Measurements from ENCODE around the gene CHD6. TPM values are rescaled to one million over a fixed set of nuclear protein-coding genes. Genes with fewer than 3 reads are reported as not detected.

CHD6 gene
- total RNA-seq, 1 experiment from 2014 or later, result 26.6 TPM

DNA sequence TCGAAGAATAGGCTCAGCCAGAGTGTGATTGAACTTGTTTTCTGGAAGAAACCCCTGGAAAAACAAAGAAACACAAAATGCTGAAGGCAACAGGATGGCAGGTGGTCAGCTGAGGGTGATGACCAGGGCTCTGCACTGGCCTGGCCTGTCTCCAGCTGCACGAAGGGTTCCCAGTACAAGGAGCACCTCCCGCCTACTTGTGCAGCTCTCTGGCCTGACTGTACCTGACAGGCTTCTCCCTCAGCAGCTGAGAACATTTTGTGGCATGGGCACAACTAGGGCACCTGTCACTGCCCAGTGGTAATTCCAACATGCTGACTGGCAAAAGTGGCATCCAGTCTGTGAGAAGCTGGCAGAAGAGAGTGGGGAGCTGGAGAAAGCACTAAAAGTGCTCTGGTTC is 212.7 kb downstream of the CHD6 start:
- Histone ChIP-seq H3K9me3 (ENCODE audit: control insufficient read depth in 1 of 2, insufficient read depth in 1 of 2, low read depth in 1 of 2, low read length in 2 of 2) (no peaks in the 10 kb centered on the region), H3K9ac (ENCODE audit: low read length) (no peak overlapping the region), H2AFZ (ENCODE audit: low read depth, low read length, poor library complexity, severe bottlenecking) (no peak overlapping the region), H3K4me3 (replicated peaks in 1 of 2; ENCODE audit: low read depth in 1 of 2, low read length in 2 of 2) (no peak overlapping the region), H3K4me2 (ENCODE audit: low read length) (no peak overlapping the region), H3K4me1 (ENCODE audit: control insufficient read depth in 1 of 2, insufficient read depth in 2 of 2, low read length in 2 of 2) (no peaks in the 10 kb centered on the region), H3K27me3 (ENCODE audit: insufficient read depth, low read length) (no peaks in the 10 kb centered on the region), H3K79me2 (ENCODE audit: insufficient read depth, low read length) (no peaks in the 10 kb centered on the region), H3K9me2 (ENCODE audit: insufficient read depth) (no peaks in the 10 kb centered on the region), H3K36me3 (ENCODE audit: control insufficient read depth in 1 of 2, insufficient read depth in 2 of 2, low read length in 2 of 2) (peaks cover 0 to 2% of the 10 kb centered on the region in 2 experiments; a peak in 1 of 4 replicates), H4K20me1 (ENCODE audit: insufficient read depth) (no peaks in the 10 kb centered on the region), H3K27ac (ENCODE audit: low read depth, low read length) (no peak overlapping the region)
- POLR2A ChIA-PET, result no interaction called here
- DNase-seq (ENCODE audit: low read depth, low spot score) (no peak), ATAC-seq (no peak)
- no peak for TF ChIP-seq SRF (IDR thresholded peaks at IDR 0.05; ENCODE audit: low read depth)
- TF ChIP-seq JUND (IDR thresholded peaks at IDR 0.05), result no peak
- TF ChIP-seq, protein P1, sequence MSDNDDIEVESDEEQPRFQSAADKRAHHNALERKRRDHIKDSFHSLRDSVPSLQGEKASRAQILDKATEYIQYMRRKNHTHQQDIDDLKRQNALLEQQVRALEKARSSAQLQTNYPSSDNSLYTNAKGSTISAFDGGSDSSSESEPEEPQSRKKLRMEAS (IDR thresholded peaks at IDR 0.05), result no peak
- TF ChIP-seq POLR2A (IDR thresholded peaks at IDR 0.05; ENCODE audit: borderline replicate concordance, extremely low read depth, insufficient read depth, insufficient read length), result no peak
- TF ChIP-seq SIN3A (IDR thresholded peaks at IDR 0.05; ENCODE audit: low read depth), result no peak
- TF ChIP-seq ZNF274 (IDR thresholded peaks at IDR 0.05; ENCODE audit: low read depth, low read length), result no peak
- TF ChIP-seq, protein P2, sequence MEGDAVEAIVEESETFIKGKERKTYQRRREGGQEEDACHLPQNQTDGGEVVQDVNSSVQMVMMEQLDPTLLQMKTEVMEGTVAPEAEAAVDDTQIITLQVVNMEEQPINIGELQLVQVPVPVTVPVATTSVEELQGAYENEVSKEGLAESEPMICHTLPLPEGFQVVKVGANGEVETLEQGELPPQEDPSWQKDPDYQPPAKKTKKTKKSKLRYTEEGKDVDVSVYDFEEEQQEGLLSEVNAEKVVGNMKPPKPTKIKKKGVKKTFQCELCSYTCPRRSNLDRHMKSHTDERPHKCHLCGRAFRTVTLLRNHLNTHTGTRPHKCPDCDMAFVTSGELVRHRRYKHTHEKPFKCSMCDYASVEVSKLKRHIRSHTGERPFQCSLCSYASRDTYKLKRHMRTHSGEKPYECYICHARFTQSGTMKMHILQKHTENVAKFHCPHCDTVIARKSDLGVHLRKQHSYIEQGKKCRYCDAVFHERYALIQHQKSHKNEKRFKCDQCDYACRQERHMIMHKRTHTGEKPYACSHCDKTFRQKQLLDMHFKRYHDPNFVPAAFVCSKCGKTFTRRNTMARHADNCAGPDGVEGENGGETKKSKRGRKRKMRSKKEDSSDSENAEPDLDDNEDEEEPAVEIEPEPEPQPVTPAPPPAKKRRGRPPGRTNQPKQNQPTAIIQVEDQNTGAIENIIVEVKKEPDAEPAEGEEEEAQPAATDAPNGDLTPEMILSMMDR (IDR thresholded peaks at IDR 0.05 in 2 of 3, conservative IDR thresholded peaks at IDR 0.05 in 1 of 3; ENCODE audit: borderline replicate concordance in 1 of 3, insufficient read depth in 1 of 3, low read depth in 2 of 3, low read length in 2 of 3), result no peak
- TF ChIP-seq EGR1 (IDR thresholded peaks at IDR 0.05; ENCODE audit: low read depth), result no peak
- TF ChIP-seq POLR2AphosphoS5 (IDR thresholded peaks at IDR 0.05; ENCODE audit: low read depth, low read length), result no peak
- no peak for TF ChIP-seq CEBPB (IDR thresholded peaks at IDR 0.05; ENCODE audit: low read depth)
- no peak for TF ChIP-seq EZH2phosphoT487 (IDR thresholded peaks at IDR 0.05; ENCODE audit: borderline replicate concordance)
- no peak for TF ChIP-seq YY1 (IDR thresholded peaks at IDR 0.05; ENCODE audit: extremely low read depth, insufficient replicate concordance, low read depth, low read length)
- TF ChIP-seq RAD21 (IDR thresholded peaks at IDR 0.05; ENCODE audit: low read depth), result no peak
- no peak for TF ChIP-seq EZH2 (IDR thresholded peaks at IDR 0.05)
- TF ChIP-seq, protein P3, sequence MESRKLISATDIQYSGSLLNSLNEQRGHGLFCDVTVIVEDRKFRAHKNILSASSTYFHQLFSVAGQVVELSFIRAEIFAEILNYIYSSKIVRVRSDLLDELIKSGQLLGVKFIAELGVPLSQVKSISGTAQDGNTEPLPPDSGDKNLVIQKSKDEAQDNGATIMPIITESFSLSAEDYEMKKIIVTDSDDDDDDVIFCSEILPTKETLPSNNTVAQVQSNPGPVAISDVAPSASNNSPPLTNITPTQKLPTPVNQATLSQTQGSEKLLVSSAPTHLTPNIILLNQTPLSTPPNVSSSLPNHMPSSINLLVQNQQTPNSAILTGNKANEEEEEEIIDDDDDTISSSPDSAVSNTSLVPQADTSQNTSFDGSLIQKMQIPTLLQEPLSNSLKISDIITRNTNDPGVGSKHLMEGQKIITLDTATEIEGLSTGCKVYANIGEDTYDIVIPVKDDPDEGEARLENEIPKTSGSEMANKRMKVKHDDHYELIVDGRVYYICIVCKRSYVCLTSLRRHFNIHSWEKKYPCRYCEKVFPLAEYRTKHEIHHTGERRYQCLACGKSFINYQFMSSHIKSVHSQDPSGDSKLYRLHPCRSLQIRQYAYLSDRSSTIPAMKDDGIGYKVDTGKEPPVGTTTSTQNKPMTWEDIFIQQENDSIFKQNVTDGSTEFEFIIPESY (IDR thresholded peaks at IDR 0.05; ENCODE audit: extremely low read depth, insufficient replicate concordance, low read length), result no peak
- no peak for TF ChIP-seq TCF7L2 (IDR thresholded peaks at IDR 0.05; ENCODE audit: borderline replicate concordance, extremely low read depth, insufficient read depth, insufficient read length)
- intact Hi-C loops (cut with micrococcal nuclease), result no loop called here
- RAD21 ChIA-PET (ENCODE audit: low non-redundant PET in 1 of 2, low total read pairs in 2 of 2, uncharacterized antibody in 2 of 2, unreplicated experiment in 2 of 2), result no interaction called here
- CTCF ChIA-PET, result no interaction called here
- BruUV-seq (replicated peaks), result no TSS peak

All from HCT116 (cell line).